ENCODE data around the gene MAL.

- TF ChIP-seq CTCF (conservative IDR thresholded peaks at IDR 0.05; ENCODE audit: low read depth, low read length) (no peak), RAD21 (IDR thresholded peaks at IDR 0.05; ENCODE audit: low read length) (no peak)
Observed at GRCh38 chr2:95025406-95026319, at the start of gene MAL.

Data from IMR-90 (cell line).